ENCODE measurements around the gene DLGAP1. TPM values are rescaled to one million over a fixed set of nuclear protein-coding genes. Genes with fewer than 3 reads are reported as not detected.

DLGAP1 gene
- total and polyA plus RNA-seq, 2 of the 8 experiments (the other 6 are each of a cell fraction or from before 2014, with no cell fraction given): 11.8 to 16.9 TPM

DNA sequence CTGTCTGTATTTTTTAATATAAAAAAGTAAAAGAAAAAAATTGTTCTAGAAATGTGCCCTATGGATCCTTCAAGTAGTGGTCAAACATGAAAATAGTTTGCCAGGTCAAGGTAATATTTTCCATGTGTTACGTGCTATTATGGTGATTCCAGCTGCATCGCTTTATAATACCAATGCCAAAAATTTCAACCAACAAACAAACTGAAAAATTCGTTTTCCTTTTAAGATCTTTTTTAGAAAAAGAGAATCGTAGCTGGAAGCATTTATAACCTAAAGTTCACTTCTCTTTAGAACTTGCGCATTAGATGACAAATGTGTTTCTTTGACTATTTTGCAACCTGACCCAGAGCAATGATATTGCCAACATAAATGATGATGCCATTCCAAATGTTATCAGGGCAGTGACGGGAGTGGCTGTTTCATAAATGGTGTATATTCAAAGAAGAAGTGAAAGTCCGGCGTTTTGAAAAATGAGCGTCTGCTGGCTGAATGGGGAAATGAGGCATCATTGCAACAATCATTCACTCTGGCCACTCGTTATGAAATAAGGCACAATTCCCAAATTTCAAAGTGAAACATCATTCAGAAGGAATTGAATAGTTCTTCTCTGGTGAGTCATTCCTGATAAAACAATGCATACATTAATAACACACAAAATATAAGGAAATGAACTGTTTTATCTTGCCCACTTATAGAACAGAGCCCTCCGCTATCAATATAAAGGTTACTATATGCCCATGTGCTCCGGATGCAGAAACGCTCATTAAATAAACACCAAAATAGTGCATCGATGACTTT, 707.7 kb downstream of the DLGAP1 start:
- Histone ChIP-seq H3K27me3 (replicated peaks in 1 of 4; ENCODE audit: control insufficient read depth in 3 of 4, extremely low read depth in 1 of 4, insufficient read depth in 3 of 4, low read length in 3 of 4) (no peaks in the 10 kb centered on the region), H3K9ac (replicated peaks in 1 of 4; ENCODE audit: extremely low read depth in 1 of 4, low read depth in 3 of 4, low read length in 3 of 4) (no peak overlapping the region), H2BK12ac (ENCODE audit: low read depth, low read length) (no peak overlapping the region), H3K18ac (ENCODE audit: extremely low read depth, low read length) (no peak overlapping the region), H4K20me1 (replicated peaks in 1 of 2; ENCODE audit: control insufficient read depth in 1 of 2, insufficient read depth in 2 of 2, low read length in 2 of 2) (no peaks in the 10 kb centered on the region), H3K79me2 (ENCODE audit: control insufficient read depth in 1 of 2, insufficient read depth in 2 of 2, low read length in 2 of 2) (no peaks in the 10 kb centered on the region), H3K4me3 (ENCODE audit: extremely low read depth in 1 of 4, insufficient read depth in 2 of 4, low read depth in 3 of 4, low read length in 4 of 4) (no peak overlapping the region), H3K4me1 (replicated peaks in 1 of 4; ENCODE audit: control insufficient read depth in 3 of 4, insufficient read depth in 4 of 4, low read length in 3 of 4) (no peaks in the 10 kb centered on the region), H2BK15ac (ENCODE audit: low read length) (no peak overlapping the region), H3K27ac (ENCODE audit: low read depth, low read length) (no peak overlapping the region), H3K14ac (ENCODE audit: insufficient read length) (no peak overlapping the region), H3K9me3 (ENCODE audit: insufficient read depth in 2 of 2, low read depth in 1 of 2, low read length in 1 of 2) (no peaks in the 10 kb centered on the region), H4K91ac (replicated peaks; ENCODE audit: insufficient read length, low read length) (no peak overlapping the region), H3K36me3 (ENCODE audit: control insufficient read depth in 2 of 4, insufficient read depth in 4 of 4, low read length in 3 of 4) (no peaks in the 10 kb centered on the region; a peak in 1 of 8 replicates), H3K23me2 (ENCODE audit: low read depth, low read length) (no peaks in the 10 kb centered on the region), H3K4ac (replicated peaks; ENCODE audit: insufficient read length, low read depth, low read length) (no peak overlapping the region), H3K4me2 (ENCODE audit: insufficient read depth in 1 of 2, low read depth in 2 of 2, low read length in 2 of 2) (no peak overlapping the region), H2AK5ac (ENCODE audit: low read depth, low read length) (no peak overlapping the region), H2BK120ac (replicated peaks; ENCODE audit: low read depth, low read length) (no peak overlapping the region), H3K79me1 (ENCODE audit: low read depth, low read length) (no peaks in the 10 kb centered on the region), H4K8ac (ENCODE audit: extremely low read depth, insufficient read depth, low read length) (no peak overlapping the region), H3K56ac (replicated peaks; ENCODE audit: insufficient read length, low read depth, low read length) (no peak overlapping the region), H2BK5ac (ENCODE audit: low read depth, low read length) (no peak overlapping the region), H4K5ac (ENCODE audit: insufficient read length, low read depth, low read length) (no peak overlapping the region), H3K23ac (ENCODE audit: insufficient read length) (no peak overlapping the region), H2AFZ (ENCODE audit: low read length) (no peak overlapping the region), H2BK20ac (ENCODE audit: low read length) (no peak overlapping the region)
- POLR2A ChIA-PET (ENCODE audit: partially characterized antibody): no interaction called here
- DNase-seq (ENCODE audit: low read depth in 1 of 2, low spot score in 2 of 2) (no peak), FAIRE-seq (no peak)
- WGBS, 2 experiments (ENCODE audit: extremely low coverage in 1 of 2, insufficient coverage in 1 of 2, insufficient read length in 1 of 2, insufficient replicate concordance in 2 of 2, low coverage in 1 of 2, low lambda C conversion rate in 2 of 2, missing lambda C conversion rate in 1 of 2): 85% methylated on average over 14 of the region's 14 CpGs; no CpG with 5 or more reads in 1 of the 2 experiments
- TF ChIP-seq KDM1A (IDR thresholded peaks at IDR 0.05; ENCODE audit: borderline replicate concordance, low read length) (no peak), HDAC6 (IDR thresholded peaks at IDR 0.05; ENCODE audit: low read depth, low read length) (no peak), SIX5 (IDR thresholded peaks at IDR 0.05; ENCODE audit: low read depth, low read length) (no peak), TAF7 (optimal IDR thresholded peaks at IDR 0.05; ENCODE audit: borderline replicate concordance, low read depth, low read length) (no peak), NANOG (IDR thresholded peaks at IDR 0.05; ENCODE audit: insufficient read depth, low read depth, low read length, poor library complexity, severe bottlenecking) (no peak), RNF2 (IDR thresholded peaks at IDR 0.05; ENCODE audit: borderline replicate concordance, low read depth, low read length, missing control alignments, poor library complexity, severe bottlenecking) (no peak), SP1 (IDR thresholded peaks at IDR 0.05; ENCODE audit: low read depth, low read length) (no peak), POU5F1 (IDR thresholded peaks at IDR 0.05; ENCODE audit: low read depth, low read length) (no peak), SP4 (IDR thresholded peaks at IDR 0.05; ENCODE audit: low read length) (no peak), CTBP2 (IDR thresholded peaks at IDR 0.05; ENCODE audit: borderline replicate concordance, insufficient read depth, insufficient read length, low read length) (no peak), JUND (IDR thresholded peaks at IDR 0.05; ENCODE audit: low read length) (no peak), SIRT6 (IDR thresholded peaks at IDR 0.05; ENCODE audit: low read length) (no peak), NRF1 (IDR thresholded peaks at IDR 0.05; ENCODE audit: low read depth, low read length) (no peak)
- CTCF ChIA-PET (ENCODE audit: partially characterized antibody): interaction anchor here (0.7 kb wide), 1 partner anchor 23 kb away, joined by 3 read pairs; no protein-coding TSS in a partner anchor
